Stimulated activated CD4-positive, alpha-beta T cell treated with anti-CD3 and anti-CD28 coated beads, Interleukin-2, amount 100 ng/mL, for 48 hours (primary cell): ENCODE measurements around the gene PYDC2.
"Not testable (repeated sequence)": the region's sequence is repeated elsewhere in the genome, so short reads cannot be mapped to it uniquely, and the experiment has no call there.

Experiments
- DNase-seq, 2 donors: peaks; one replicate each; pipeline ENCODE4 v3.0.0-alpha.2; 2020

PYDC2 gene

GRCh38 chr3:191470545-191470944, 9.6 kb downstream of the PYDC2 start:
- DNase-seq = no peak

GRCh38 chr3:191473661-191474198, 12.8 kb downstream of the PYDC2 start:
- no peak for DNase-seq

GRCh38 chr3:191476066-191476772, 15.3 kb downstream of the PYDC2 start:
- no peak for DNase-seq

GRCh38 chr3:191483994-191484393, 23.0 kb downstream of the PYDC2 start:
- not testable (repeated sequence) for DNase-seq

GRCh38 chr3:191484461-191484860, 23.5 kb downstream of the PYDC2 start:
- DNase-seq = no peak

GRCh38 chr3:191492601-191493000, 31.6 kb downstream of the PYDC2 start:
- DNase-seq = no peak

- DNase-seq = no peak
Measured at GRCh38 chr3:191493336-191493735, 32.4 kb downstream of the PYDC2 start.

GRCh38 chr3:191499307-191500080, 38.5 kb downstream of the PYDC2 start:
- DNase-seq = no peak

GRCh38 chr3:191500892-191501291, 39.9 kb downstream of the PYDC2 start:
- DNase-seq = no peak

GRCh38 chr3:191502583-191502982, 41.6 kb downstream of the PYDC2 start:
- DNase-seq = no peak

GRCh38 chr3:191509078-191509477, 48.1 kb downstream of the PYDC2 start:
- DNase-seq = no peak
